GM23338 (cell line): ENCODE results near the gene CZIB. TPM values are rescaled to one million over a fixed set of nuclear protein-coding genes. Genes with fewer than 3 reads are reported as not detected.

ENCODE experiments used
- ATAC-seq: fragments of 200-7000 bp; cut with Tn5 transposase; 3 replicates; pipeline ENCODE4 v1.9.1; 2020
- DNase-seq: peaks from one replicate; pipeline ENCODE4 v3.0.0-alpha.2; 2015; ENCODE audit warnings: low spot score
- H2AFZ ChIP-seq: fragments of 200-600 bp; sonication (generic); 2 replicates; pipeline ENCODE4 v1.8.0; 2016; ENCODE audit warnings: antibody characterized with exemption, mild to moderate bottlenecking, moderate library complexity
- H3F3A ChIP-seq: fragments of 200-600 bp; sonication (generic); replicated peaks from 2 replicates; pipeline ENCODE4 v1.8.0; 2017; ENCODE audit warnings: antibody characterized with exemption, mixed run types, low read depth
- H3K27ac ChIP-seq: fragments of 200-600 bp; sonication (generic); 2 replicates; pipeline ENCODE4 v1.6.1; 2016; ENCODE audit warnings: low read depth
- H3K27me3 ChIP-seq: fragments of 200-600 bp; sonication (generic); 2 replicates; pipeline ENCODE4 v1.8.0; 2016; ENCODE audit warnings: mild to moderate bottlenecking, mixed run types, moderate library complexity; ENCODE audit not compliant: insufficient read depth
- H3K36me3 ChIP-seq: fragments of 200-600 bp; sonication (generic); 2 replicates; pipeline ENCODE4 v1.8.0; 2016; ENCODE audit warnings: mild to moderate bottlenecking; ENCODE audit not compliant: insufficient read depth
- H3K4me1 ChIP-seq: fragments of 200-600 bp; sonication (generic); 2 replicates; pipeline ENCODE4 v1.8.0; 2016; ENCODE audit warnings: mild to moderate bottlenecking, moderate library complexity; ENCODE audit not compliant: insufficient read depth
- H3K4me2 ChIP-seq: fragments of 200-600 bp; sonication (generic); 2 replicates; pipeline ENCODE4 v1.7.1; 2017; ENCODE audit warnings: mixed run types
- H3K4me3 ChIP-seq: fragments of 200-600 bp; sonication (generic); 2 replicates; pipeline ENCODE4 v1.6.1; 2016; ENCODE audit warnings: mixed run types
- H3K79me2 ChIP-seq: fragments of 200-600 bp; sonication (generic); replicated peaks from 2 replicates; pipeline ENCODE4 v1.8.0; 2017; ENCODE audit warnings: mild to moderate bottlenecking; ENCODE audit not compliant: insufficient read depth
- H3K9me2 ChIP-seq: fragments of 200-600 bp; sonication (generic); 2 replicates; pipeline ENCODE4 v1.8.0; 2017; ENCODE audit not compliant: insufficient read depth
- H4K20me1 ChIP-seq: fragments of 200-600 bp; sonication (generic); replicated peaks from 2 replicates; pipeline ENCODE4 v1.8.0; 2017; ENCODE audit warnings: mild to moderate bottlenecking; ENCODE audit not compliant: insufficient read depth
- H3K27ac Mint-ChIP-seq: 2 replicates; pipeline ENCODE4 v1.8.0; 2020; ENCODE audit warnings: inconsistent platforms, mild to moderate bottlenecking, moderate library complexity, mixed read lengths
- H3K27me3 Mint-ChIP-seq: 3 replicates; pipeline ENCODE4 v1.8.0; 2022; ENCODE audit warnings: low read depth, mild to moderate bottlenecking, moderate library complexity, mixed read lengths, inconsistent platforms; ENCODE audit not compliant: insufficient read depth, poor library complexity
- H3K36me3 Mint-ChIP-seq: 3 replicates; pipeline ENCODE4 v1.8.0; 2021; ENCODE audit warnings: low read depth, mild to moderate bottlenecking, inconsistent platforms, moderate library complexity, mixed read lengths
- H3K4me1 Mint-ChIP-seq: 3 replicates; pipeline ENCODE4 v1.8.0; 2020; ENCODE audit warnings: mild to moderate bottlenecking, inconsistent platforms, mixed read lengths
- H3K4me3 Mint-ChIP-seq: 3 replicates; pipeline ENCODE4 v1.8.0; 2021; ENCODE audit warnings: moderate library complexity, mild to moderate bottlenecking, inconsistent platforms, mixed read lengths
- H3K9me3 Mint-ChIP-seq: 3 replicates; pipeline ENCODE4 v1.8.0; 2020; ENCODE audit warnings: moderate library complexity, mild to moderate bottlenecking, inconsistent platforms, mixed read lengths
- CREB1 ChIP-seq: fragments of 250-450 bp; sonication (Bioruptor Pico); IDR thresholded peaks from 2 replicates; pipeline ENCODE4 v1.5.0; 2020; ENCODE audit warnings: low read depth, mild to moderate bottlenecking, moderate library complexity
- EZH2 ChIP-seq: fragments of 200-600 bp; sonication (generic); IDR thresholded peaks from one replicate; pipeline ENCODE4 v1.8.0; 2017; ENCODE audit warnings: antibody characterized with exemption, mild to moderate bottlenecking, low read depth; ENCODE audit not compliant: unreplicated experiment
- EZH2phosphoT487 ChIP-seq: fragments of 200-600 bp; sonication (generic); IDR thresholded peaks from one replicate; pipeline ENCODE4 v1.8.1; 2018; ENCODE audit warnings: antibody characterized with exemption; ENCODE audit not compliant: unreplicated experiment
- JUNB ChIP-seq: IDR thresholded peaks from one replicate; pipeline ENCODE4 v1.6.1; 2016; ENCODE audit warnings: antibody characterized with exemption; ENCODE audit not compliant: unreplicated experiment
- NANOG ChIP-seq: IDR thresholded peaks from 2 replicates; pipeline ENCODE4 v1.6.1; 2016; ENCODE audit warnings: antibody characterized with exemption, borderline replicate concordance
- POLR2AphosphoS5 ChIP-seq: IDR thresholded peaks from 2 replicates; pipeline ENCODE4 v1.6.1; 2016; ENCODE audit warnings: antibody characterized with exemption, low read depth
- STAT1 ChIP-seq: IDR thresholded peaks from one replicate; pipeline ENCODE4 v1.6.1; 2016; ENCODE audit warnings: antibody characterized with exemption; ENCODE audit not compliant: unreplicated experiment
- ZNF331 ChIP-seq: fragments of 250-450 bp; sonication (Bioruptor Pico); IDR thresholded peaks from 2 replicates; pipeline ENCODE4 v1.5.0; 2020; ENCODE audit warnings: low read depth, mild to moderate bottlenecking, moderate library complexity
- polyA plus RNA-seq: library from polyadenylated mRNA; unstranded; fragments of >200 nt; fragmentation: Nextera tagmentation; extraction: Ambion mirVana; gene quantifications from 2 replicates; pipeline ENCODE4 v1.2.1, GENCODE V29; 2016
- total RNA-seq: library from RNA; depleted of rRNA; stranded (reverse); fragments of >200 nt; shearing (Covaris generic); gene quantifications from 2 replicates; pipeline ENCODE4 v1.2.3, GENCODE V29; 2014
- TF ChIP-seq, protein P1 (sequence below): IDR thresholded peaks from one replicate; pipeline ENCODE4 v1.6.1; 2018; ENCODE audit warnings: antibody characterized with exemption; ENCODE audit not compliant: unreplicated experiment
- TF ChIP-seq, protein P2 (sequence below): IDR thresholded peaks from 2 replicates; pipeline ENCODE4 v1.6.1; 2016; ENCODE audit warnings: antibody characterized with exemption
- TF ChIP-seq, protein P3 (sequence below), 2 experiments: fragments of 200-600 bp in 1 of 2; sonication (generic) in 1 of 2; conservative IDR thresholded peaks; 2 replicates each; pipeline versions ENCODE4 v1.5.1 to v1.6.1; 2016 to 2017; ENCODE audit warnings: antibody characterized with exemption in 2 of 2, low read depth in 2 of 2, mild to moderate bottlenecking in 2 of 2, moderate library complexity in 1 of 2
- TF ChIP-seq, protein P4 (sequence below): fragments of 250-450 bp; sonication (Bioruptor Pico); IDR thresholded peaks from 2 replicates; pipeline ENCODE4 v1.5.0; 2020; ENCODE audit warnings: mild to moderate bottlenecking, moderate library complexity

Gene CZIB
- total and polyA plus RNA-seq, 2 experiments from 2014 or later = 59.8 to 84.1 TPM

DNA sequence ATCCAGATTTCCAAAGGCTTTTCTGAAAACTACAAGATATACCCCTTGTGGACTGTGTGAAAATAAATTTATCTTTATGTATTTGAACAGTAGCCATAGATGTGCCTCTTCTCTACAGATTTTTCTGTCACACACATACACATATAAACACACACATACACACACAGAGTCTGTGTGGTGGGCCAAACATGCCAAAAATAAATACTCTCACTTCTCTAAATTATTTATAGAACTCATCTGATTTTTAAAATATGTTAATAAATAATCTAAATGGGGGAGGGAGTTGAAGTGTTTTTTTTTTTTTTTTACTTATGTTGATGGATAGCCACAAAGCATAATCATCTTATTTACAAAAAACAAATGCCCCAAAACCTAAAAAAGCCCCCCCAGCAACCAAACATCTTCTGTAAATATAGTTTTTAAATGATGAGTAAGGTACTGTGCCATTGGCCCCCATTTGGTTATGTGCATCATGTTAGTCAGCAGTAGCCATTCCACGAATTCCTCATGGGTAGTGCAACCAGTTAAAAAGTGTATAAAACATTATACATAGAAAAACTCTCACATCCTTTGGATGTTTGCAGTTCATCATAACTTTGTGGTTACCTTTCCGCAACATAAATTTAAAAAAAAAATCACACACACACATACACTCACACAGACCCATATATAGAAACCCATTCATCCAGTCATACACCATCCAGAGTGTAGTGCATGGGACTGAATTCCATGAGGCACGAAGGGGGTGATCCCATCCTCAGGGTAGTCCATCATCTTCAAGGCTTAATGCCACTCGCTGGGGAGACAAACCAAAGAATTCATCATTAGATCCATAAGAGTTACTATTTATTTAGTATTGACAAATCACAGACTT lies 26.1 kb upstream of the CZIB start:
- Histone ChIP-seq H3F3A (peaks cover 15% of the 10 kb centered on the region; the same call in 1 of the 2 replicates), H3K79me2 (no peaks in the 10 kb centered on the region), H4K20me1 (peaks cover 14% of the 10 kb centered on the region), H3K4me1 (no peaks in the 10 kb centered on the region), H3K4me3 (no peak overlapping the region), H3K36me3 (peaks cover 53% of the 10 kb centered on the region), H3K27me3 (no peaks in the 10 kb centered on the region), H2AFZ (no peak overlapping the region), H3K27ac (no peak overlapping the region), H3K4me2 (no peak overlapping the region), H3K9me2 (no peaks in the 10 kb centered on the region)
- Mint-ChIP-seq H3K4me1 (no peaks in the 10 kb centered on the region; the same call in 2 of the 3 replicates), H3K27ac (no peak overlapping the region), H3K9me3 (no peaks in the 10 kb centered on the region), H3K27me3 (peaks cover 6% of the 10 kb centered on the region), H3K4me3 (no peak overlapping the region), H3K36me3 (peaks cover 59% of the 10 kb centered on the region)
- DNase-seq (no peak), ATAC-seq (no peak)
- TF ChIP-seq, protein P1, sequence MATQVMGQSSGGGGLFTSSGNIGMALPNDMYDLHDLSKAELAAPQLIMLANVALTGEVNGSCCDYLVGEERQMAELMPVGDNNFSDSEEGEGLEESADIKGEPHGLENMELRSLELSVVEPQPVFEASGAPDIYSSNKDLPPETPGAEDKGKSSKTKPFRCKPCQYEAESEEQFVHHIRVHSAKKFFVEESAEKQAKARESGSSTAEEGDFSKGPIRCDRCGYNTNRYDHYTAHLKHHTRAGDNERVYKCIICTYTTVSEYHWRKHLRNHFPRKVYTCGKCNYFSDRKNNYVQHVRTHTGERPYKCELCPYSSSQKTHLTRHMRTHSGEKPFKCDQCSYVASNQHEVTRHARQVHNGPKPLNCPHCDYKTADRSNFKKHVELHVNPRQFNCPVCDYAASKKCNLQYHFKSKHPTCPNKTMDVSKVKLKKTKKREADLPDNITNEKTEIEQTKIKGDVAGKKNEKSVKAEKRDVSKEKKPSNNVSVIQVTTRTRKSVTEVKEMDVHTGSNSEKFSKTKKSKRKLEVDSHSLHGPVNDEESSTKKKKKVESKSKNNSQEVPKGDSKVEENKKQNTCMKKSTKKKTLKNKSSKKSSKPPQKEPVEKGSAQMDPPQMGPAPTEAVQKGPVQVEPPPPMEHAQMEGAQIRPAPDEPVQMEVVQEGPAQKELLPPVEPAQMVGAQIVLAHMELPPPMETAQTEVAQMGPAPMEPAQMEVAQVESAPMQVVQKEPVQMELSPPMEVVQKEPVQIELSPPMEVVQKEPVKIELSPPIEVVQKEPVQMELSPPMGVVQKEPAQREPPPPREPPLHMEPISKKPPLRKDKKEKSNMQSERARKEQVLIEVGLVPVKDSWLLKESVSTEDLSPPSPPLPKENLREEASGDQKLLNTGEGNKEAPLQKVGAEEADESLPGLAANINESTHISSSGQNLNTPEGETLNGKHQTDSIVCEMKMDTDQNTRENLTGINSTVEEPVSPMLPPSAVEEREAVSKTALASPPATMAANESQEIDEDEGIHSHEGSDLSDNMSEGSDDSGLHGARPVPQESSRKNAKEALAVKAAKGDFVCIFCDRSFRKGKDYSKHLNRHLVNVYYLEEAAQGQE = no peak
- TF ChIP-seq EZH2phosphoT487 (no peak), STAT1 (no peak), JUNB (no peak), NANOG (no peak), ZNF331 (CRISPR knock-in tag) (no peak), CREB1 (CRISPR knock-in tag) (no peak), POLR2AphosphoS5 (no peak), EZH2 (no peak)
- TF ChIP-seq, protein P2, sequence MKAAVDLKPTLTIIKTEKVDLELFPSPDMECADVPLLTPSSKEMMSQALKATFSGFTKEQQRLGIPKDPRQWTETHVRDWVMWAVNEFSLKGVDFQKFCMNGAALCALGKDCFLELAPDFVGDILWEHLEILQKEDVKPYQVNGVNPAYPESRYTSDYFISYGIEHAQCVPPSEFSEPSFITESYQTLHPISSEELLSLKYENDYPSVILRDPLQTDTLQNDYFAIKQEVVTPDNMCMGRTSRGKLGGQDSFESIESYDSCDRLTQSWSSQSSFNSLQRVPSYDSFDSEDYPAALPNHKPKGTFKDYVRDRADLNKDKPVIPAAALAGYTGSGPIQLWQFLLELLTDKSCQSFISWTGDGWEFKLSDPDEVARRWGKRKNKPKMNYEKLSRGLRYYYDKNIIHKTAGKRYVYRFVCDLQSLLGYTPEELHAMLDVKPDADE = no peak
- TF ChIP-seq, protein P3, sequence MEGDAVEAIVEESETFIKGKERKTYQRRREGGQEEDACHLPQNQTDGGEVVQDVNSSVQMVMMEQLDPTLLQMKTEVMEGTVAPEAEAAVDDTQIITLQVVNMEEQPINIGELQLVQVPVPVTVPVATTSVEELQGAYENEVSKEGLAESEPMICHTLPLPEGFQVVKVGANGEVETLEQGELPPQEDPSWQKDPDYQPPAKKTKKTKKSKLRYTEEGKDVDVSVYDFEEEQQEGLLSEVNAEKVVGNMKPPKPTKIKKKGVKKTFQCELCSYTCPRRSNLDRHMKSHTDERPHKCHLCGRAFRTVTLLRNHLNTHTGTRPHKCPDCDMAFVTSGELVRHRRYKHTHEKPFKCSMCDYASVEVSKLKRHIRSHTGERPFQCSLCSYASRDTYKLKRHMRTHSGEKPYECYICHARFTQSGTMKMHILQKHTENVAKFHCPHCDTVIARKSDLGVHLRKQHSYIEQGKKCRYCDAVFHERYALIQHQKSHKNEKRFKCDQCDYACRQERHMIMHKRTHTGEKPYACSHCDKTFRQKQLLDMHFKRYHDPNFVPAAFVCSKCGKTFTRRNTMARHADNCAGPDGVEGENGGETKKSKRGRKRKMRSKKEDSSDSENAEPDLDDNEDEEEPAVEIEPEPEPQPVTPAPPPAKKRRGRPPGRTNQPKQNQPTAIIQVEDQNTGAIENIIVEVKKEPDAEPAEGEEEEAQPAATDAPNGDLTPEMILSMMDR (conservative IDR thresholded peaks at IDR 0.05; ENCODE audit: low read depth in 2 of 2) = no peak
- TF ChIP-seq, protein P4, sequence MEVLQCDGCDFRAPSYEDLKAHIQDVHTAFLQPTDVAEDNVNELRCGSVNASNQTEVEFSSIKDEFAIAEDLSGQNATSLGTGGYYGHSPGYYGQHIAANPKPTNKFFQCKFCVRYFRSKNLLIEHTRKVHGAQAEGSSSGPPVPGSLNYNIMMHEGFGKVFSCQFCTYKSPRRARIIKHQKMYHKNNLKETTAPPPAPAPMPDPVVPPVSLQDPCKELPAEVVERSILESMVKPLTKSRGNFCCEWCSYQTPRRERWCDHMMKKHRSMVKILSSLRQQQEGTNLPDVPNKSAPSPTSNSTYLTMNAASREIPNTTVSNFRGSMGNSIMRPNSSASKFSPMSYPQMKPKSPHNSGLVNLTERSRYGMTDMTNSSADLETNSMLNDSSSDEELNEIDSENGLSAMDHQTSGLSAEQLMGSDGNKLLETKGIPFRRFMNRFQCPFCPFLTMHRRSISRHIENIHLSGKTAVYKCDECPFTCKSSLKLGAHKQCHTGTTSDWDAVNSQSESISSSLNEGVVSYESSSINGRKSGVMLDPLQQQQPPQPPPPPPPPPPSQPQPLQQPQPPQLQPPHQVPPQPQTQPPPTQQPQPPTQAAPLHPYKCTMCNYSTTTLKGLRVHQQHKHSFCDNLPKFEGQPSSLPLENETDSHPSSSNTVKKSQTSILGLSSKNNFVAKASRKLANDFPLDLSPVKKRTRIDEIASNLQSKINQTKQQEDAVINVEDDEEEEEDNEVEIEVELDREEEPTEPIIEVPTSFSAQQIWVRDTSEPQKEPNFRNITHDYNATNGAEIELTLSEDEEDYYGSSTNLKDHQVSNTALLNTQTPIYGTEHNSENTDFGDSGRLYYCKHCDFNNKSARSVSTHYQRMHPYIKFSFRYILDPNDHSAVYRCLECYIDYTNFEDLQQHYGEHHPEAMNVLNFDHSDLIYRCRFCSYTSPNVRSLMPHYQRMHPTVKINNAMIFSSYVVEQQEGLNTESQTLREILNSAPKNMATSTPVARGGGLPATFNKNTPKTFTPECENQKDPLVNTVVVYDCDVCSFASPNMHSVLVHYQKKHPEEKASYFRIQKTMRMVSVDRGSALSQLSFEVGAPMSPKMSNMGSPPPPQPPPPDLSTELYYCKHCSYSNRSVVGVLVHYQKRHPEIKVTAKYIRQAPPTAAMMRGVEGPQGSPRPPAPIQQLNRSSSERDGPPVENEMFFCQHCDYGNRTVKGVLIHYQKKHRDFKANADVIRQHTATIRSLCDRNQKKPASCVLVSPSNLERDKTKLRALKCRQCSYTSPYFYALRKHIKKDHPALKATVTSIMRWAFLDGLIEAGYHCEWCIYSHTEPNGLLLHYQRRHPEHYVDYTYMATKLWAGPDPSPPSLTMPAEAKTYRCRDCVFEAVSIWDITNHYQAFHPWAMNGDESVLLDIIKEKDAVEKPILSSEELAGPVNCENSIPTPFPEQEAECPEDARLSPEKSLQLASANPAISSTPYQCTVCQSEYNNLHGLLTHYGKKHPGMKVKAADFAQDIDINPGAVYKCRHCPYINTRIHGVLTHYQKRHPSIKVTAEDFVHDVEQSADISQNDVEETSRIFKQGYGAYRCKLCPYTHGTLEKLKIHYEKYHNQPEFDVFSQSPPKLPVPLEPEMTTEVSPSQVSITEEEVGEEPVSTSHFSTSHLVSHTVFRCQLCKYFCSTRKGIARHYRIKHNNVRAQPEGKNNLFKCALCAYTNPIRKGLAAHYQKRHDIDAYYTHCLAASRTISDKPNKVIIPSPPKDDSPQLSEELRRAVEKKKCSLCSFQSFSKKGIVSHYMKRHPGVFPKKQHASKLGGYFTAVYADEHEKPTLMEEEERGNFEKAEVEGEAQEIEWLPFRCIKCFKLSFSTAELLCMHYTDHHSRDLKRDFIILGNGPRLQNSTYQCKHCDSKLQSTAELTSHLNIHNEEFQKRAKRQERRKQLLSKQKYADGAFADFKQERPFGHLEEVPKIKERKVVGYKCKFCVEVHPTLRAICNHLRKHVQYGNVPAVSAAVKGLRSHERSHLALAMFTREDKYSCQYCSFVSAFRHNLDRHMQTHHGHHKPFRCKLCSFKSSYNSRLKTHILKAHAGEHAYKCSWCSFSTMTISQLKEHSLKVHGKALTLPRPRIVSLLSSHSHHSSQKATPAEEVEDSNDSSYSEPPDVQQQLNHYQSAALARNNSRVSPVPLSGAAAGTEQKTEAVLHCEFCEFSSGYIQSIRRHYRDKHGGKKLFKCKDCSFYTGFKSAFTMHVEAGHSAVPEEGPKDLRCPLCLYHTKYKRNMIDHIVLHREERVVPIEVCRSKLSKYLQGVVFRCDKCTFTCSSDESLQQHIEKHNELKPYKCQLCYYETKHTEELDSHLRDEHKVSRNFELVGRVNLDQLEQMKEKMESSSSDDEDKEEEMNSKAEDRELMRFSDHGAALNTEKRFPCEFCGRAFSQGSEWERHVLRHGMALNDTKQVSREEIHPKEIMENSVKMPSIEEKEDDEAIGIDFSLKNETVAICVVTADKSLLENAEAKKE (CRISPR knock-in tag) = no peak
